Fibroblast of upper back skin (primary cell): Measurements from ENCODE around the gene GBX1.

ENCODE experiments used
- DNase-seq: peaks from one replicate; pipeline ENCODE4 v3.0.0-alpha.2; 2013

Gene GBX1

DNA sequence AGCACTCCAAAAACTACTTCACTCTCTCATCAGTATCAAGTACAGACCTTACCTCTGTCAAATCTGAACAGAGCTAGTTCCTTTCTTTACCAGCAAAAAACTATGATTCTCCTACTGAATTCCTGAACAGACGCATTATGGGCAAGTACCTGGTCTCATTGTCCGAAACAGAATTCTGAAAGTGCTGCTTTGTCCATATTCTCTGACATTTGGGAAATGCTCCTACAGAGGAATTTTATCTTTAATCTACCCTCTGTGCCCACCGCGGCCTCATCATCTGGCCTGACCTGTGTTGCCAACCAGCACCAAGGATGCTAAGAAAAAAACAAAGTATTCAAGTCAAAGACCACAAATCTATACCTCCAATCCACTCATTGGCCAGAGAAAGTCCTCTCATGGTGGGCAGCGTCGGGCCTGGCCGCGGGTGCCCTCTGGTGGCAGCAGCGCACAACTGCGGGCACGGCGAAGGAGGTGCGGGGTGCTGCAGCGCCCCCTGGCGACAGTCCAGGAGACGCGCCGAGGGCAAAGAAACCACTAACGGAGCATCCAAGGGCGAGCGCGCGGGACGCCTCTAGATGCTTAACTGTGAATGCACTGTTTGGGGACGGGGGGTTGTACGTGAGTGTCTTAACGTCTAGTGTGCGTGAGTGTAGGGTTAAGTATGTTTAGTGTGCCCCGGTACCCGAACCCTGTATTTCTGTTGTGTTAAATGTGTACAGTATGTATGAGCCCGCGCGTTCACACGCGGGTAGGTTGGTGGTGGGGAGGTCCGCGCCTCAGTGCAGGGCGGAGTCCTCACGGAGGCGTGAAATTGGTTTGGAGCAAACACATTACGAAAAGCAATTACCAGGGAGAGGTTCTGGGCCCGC, 5.0 kb upstream of the GBX1 start:
- peak; percentile 63 for DNase-seq

DNA sequence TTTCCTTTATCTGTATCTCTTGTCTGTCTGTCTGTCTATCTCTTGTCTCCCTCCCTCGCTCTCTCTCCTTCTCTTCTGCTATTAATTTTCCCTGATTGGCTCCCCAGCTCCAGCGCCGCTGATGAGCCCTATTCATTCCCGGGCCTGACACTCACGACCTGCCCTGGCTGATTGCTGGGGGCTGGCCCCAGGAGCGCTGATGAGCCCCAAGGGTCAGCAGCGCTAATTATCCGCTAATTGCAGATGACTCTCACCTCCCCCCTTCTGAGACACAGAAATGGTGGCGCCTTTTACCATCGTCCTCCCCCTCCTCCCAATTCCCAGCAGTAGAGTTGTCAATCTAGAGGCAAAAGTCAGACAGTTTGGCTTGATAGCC, 1.3 kb upstream of the GBX1 start:
- DNase-seq: no peak

DNA sequence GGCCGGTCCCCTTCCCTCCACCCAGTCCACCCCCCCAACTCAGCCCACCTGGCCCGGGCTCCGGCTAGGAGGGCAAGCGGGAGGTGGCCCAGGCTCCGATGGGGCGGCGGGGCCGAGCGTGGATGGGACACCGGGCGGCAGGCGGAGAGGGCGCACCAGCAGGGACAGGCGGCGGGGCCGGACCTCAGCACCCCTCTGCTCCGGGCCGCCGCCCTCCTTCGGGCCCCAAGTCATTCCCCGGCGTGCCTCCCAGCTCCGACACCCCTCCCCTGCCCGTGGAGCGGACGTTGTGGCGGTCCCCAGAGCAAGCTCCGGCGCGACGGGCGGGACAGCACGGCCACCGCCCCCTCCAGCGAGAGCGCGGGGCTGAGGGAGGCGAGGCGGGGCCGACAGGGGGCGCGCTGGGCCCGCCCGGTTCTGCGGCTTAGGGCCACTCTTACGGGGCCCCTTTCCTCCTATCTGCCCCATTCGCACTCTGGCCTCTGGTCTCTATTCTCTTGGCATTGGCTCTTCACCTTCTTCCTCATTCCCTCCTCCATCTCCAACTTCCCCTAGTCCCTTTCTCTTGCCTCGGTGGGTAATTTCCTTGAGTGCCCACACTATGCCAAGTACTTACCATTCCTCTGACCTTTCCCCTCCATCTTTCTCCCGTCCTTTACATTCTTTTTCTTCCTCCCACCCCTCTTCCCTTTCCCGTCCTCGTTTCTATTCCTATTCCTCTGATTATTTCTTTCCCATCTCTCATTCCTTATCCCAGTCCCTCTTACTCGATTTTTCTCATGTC, 701 bp upstream of the GBX1 start:
- DNase-seq: no peak

DNA sequence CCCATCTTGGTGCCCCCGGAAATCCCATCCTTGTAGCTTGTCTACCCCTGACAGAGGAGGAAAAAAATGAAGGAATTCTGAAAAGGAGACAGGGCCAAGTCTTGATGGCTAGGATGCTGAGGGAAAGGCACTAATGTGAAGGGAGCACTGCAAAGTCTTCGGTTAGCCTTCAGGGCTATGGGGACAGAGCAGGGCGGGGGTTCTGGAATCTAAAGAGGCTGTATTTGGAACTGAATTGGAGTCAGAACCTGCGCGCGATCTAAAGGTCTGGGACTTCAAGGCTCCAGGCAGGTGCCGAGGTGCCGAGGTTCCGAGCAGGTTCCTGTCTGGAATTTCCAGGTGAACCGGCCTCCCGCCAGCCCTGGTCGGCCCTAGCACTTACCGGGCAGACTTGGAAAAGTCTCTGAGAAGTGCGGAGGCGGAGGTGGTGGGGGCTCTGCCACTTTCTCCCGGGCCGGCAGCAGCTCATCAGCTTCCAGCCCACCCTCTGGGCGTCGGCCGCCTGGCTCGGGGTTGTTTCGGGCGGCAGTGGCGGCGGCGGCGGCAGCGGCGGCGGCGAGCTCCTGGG, 781 bp downstream of the GBX1 start:
- no peak for DNase-seq

DNA sequence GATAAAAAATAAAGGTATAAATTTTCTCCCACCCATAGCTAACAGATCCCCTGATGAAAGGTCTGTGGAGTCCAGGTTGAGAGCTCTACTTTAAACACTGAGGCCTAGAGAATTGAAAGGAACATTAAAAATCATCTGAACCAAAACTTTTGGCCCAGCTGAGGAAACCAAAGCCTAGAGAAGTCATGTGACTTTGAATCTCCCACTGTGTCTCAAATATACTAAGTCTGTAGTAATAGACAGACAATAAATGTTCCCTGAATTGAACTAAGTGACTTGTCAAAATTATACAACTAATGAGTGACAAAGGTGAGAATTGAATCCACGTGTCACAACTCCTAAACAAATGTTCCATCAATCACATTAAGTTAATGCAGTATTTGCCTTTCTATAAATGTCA, 5.7 kb downstream of the GBX1 start:
- no peak for DNase-seq

DNA sequence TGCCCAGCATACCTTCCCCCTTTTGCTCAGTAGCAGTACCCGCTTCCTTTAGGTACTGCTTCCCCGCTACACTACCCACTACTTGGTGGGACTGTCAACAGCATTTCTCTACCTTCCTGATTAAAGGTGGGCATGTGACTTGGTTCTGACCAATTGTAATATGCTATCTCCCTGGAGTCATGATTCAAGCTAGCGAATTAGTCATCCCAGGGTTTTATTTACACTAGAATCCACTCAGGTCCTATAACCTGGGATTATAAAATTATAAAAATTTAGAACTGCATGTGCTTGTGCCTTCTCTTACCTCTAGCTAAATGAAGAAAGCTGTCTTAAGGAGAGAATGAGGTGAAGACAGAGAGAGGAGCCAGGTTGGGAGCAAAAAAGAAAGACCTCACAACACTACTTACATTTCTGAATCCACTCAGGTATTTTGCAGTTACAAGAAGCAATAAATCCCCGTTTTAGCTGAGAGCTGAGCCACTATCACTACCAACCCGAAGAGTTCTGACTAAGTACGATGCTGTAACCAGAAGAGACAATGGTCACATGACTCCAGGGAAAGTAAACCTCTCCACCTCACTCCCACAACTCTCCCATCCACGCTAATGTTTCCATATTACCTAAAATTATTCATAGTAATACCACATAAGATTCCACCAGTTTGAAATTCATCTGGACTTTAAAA, 9.7 kb downstream of the GBX1 start:
- DNase-seq: no peak

DNA sequence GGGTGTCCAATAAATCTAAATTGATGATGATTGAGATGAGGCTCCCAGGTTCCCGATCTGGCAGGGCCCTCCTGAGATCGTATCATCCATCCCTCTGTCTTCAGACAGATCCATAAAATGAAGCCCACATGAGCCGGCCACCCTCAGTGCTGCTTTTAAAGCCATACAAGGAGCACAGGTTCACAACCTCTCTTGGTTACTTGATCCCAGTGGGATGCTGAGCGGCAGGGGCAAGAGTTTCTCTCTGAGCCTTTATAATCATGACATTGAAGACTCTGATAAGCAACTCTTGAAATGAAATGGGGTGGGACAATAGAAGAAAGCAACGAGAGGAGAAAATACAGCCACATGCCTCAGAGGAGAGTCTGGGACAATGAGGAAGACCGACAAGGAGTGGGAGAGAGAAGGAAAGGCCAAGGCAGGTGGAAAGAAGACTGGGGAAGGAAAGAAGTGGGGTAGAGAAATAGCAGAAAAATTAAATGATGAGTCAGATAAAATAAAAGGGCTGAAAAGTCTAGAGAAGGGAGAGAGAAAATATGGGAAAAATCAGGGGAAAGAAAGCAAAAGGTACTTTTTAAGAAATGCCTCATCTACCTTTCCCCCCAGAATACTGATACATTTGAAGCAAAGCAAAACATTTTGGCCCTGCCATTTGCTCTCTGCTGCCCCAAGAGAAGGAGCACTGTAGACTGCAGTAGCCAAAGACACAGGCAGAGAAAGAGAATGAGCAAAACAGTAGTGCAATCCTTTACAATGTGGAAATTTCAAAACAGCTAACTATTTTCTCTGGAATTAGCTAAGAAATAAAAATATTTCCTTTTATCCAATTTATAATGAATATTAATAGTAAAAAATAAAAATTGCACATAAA, 14.6 kb downstream of the GBX1 start:
- no peak for DNase-seq

DNA sequence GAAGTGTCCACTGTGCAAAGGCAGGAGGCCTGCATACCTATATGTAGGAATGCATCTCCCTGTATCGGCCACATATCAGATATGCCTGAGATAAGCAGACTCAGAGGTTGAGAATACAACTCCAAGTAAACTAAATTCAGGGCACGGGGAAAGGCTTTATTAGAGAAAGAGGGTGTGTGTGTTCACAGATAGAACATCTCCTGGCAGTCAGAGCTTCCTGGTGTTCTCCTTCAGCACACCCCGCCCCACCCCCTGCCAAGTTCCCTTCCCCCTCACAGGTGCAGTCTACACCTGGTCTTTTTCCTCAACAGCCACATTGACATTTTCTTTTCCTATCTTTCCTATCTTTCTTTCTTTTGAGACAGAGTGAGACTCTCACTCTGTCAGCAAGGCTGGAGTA, 17.1 kb downstream of the GBX1 start:
- no peak for DNase-seq

DNA sequence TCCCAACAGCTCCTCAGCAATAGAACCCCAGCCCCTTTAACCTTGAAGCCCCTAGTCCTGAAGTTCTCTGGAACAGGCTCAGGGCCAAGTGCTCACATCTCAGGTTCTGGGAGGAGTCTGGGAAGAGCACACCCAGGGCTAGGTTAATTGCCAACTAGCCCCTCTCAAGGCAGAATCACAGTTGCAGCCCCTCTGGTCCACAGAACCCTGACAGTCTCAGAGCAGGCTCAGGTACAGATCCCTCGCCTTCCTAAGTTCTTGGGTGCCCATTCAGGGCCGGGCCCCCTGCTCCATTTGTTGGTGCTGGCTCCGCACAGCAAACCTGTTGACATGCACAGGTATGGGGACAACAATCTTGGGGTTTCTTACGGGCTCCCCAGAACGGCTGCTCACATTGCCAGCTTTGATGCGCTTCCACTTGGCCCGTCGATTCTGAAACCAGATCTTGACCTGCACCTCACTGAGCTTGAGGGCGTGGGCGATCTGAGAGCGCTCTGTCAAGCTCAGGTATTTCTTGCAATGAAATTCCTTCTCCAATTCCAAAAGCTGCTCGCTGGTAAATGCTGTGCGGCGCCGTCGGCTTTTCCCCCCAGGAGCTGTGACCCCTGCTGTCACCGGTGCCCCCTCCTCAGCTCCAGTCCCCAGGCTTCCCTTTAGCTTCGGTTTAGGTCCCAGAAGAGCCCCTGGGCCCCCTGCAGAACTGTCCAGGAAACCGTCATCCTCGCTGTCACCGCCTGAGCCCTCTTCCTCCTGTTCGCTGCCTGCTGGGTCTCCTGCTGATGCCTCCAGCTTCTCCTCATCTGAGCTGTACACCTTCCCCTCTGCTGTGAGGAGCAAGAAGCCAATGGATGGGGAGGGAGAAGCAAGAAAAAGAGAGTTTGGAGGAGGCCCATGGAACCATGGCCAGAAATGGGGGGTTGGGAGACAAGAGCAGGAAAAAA, 18.9 kb downstream of the GBX1 start:
- no peak for DNase-seq

DNA sequence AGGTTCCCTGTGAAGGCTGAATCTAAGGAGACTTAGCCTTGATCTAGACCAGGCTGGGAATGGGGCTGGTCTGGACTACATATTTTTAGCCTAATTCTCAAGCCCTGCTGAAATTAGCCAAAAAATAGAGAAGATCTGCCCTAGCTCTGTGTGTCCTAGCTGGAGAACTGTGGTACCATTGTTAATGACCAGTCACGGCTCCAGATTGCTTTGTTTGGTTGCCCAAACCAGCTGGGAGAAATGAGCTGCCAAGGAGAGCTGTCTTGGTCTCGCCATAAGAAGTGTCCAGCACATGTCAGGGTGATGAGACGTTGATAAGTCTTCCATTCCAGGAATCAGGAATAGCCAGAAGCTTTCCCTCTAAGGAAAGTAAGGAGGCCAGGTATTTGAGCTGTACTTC, 20.7 kb downstream of the GBX1 start:
- DNase-seq: no peak

DNA sequence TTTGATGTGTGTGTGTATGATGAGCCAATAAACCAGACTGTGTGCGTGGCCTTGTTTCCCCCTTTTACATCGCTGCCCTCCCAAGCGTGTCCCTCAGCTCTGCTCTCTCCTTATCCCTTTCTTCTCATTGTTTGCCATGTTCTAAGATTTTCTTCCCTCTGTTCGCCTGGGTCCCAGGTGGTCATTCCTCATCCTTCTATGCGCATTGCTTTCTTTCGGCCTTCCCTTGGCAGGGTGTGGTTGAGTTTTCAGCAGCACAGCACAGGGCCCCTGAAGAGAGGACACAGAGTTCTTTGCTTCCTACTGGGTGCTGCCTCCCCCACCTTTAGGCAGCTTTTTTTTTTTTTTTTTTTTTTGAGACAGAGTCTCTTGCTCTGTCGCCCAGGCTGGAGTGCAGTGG, 23.1 kb downstream of the GBX1 start:
- no peak for DNase-seq

DNA sequence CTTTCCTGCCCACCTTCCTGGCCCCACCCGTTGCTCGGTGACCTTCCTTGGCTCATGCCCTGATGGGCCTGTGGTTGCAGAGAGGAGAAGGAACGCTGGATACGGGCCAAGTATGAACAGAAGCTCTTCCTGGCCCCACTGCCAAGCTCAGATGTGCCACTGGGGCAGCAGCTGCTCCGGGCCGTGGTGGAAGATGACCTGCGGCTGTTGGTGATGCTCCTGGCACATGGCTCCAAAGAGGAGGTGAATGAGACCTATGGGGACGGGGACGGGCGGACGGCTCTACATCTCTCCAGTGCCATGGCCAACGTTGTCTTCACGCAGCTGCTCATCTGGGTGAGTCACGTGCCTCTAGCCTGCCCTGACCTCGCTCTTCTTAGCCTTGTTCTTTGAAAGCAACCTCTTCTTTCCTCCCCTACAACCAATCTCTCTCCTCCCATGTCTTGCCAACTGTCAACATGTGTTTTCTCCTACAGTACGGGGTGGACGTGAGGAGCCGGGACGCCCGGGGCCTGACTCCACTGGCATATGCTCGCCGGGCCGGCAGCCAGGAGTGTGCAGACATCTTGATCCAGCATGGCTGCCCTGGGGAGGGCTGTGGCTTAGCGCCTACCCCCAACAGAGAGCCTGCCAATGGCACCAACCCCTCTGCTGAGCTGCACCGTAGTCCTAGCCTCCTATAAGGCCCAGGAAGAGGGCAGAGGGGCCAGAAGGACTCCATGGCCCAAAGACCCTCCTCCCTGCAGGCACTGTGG, 24.1 kb downstream of the GBX1 start:
- no peak for DNase-seq

DNA sequence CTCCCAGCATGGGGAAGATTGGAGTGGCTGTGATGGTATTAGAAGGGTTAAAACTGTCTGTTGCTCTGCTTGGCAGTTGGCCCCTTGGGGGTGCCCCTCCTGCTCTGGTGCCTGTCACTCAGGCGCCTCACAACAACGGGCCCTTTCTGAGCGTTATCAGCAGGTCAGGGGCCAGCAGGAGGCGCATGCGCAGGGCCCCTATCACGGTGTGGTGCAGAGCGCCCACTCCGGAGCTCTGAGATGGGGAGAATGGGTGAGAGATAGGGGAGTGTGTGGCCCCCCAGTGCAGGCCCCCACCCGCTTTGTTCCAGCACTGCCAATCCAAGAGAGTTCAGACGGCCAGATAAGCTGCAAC, 24.8 kb downstream of the GBX1 start:
- no peak for DNase-seq

DNA sequence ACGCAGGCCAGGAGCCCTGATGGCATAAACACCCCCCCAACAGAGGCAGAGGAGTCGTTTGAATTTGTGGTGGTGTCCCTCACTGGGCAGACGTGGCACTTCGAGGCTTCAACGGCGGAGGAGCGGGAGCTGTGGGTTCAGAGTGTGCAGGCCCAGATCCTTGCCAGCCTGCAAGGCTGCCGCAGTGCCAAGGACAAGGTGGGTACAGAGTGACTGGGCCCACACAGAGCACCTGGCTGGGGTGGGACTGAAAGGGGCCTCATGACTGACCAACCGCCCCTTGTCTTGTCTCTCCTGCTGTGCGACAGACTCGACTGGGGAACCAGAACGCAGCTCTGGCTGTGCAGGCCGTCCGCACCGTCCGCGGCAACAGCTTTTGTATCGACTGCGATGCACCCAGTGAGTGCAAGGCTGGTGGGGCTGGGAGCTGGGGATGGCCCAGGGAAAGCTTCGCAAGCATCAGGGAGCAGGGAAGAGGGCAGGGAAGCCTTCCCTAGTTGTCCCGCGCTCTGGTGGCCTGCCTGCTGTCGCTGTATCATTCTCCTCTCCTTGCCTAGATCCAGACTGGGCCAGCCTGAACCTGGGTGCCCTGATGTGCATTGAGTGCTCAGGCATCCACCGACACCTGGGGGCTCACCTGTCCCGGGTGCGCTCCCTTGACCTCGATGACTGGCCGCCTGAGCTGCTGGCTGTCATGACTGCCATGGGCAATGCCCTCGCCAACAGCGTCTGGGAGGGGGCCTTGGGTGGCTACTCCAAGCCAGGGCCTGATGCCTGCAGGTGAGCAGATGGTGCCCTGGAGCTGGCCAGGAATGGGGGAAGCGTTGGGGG, 25.4 kb downstream of the GBX1 start:
- DNase-seq: no peak

DNA sequence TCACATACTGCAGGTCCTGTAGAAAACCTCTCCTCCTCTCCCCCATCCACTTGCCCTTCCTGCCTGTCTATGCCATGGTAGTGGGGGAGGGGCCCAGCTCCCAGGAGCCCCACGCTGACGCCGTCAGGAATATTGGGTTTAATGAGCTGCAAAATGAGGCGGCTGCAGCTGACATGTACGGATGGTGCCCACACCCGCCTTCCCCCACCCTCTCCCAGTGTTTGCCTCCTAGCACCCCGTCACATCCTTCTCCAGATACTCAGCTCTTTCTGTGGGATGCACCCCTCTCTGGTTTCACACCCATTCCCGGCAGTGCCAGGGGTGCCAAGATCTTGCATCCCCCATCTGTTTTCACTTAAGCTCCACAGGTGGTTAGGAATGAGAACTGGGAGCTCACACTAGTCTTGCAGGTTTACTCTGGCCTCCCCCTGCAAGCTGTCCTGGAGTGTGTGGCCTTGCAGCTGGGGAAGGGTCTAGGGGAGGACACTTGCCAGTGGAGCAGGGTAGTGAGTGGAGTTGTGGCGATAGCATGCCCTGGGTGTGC, 26.1 kb downstream of the GBX1 start:
- no peak for DNase-seq

DNA sequence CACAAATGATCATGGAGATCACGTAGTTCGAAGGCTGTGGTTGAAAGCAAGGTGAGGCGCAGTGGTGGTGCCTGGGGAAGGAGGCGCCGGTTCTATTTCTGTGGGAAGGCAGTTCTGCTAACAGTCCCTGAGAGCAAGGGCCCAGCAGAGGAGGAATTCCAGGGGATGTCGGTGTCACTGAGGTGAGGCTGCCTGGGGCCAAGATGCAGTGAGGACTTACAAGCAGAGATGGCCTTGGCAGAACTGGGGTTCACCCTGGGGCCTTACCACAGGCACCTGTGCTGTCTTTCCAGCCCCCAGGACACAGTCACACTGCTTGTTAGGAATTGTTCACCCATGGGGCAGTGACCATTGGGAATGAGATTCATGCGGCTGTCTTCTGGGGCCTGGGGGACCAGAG, 26.7 kb downstream of the GBX1 start:
- DNase-seq: no peak

DNA sequence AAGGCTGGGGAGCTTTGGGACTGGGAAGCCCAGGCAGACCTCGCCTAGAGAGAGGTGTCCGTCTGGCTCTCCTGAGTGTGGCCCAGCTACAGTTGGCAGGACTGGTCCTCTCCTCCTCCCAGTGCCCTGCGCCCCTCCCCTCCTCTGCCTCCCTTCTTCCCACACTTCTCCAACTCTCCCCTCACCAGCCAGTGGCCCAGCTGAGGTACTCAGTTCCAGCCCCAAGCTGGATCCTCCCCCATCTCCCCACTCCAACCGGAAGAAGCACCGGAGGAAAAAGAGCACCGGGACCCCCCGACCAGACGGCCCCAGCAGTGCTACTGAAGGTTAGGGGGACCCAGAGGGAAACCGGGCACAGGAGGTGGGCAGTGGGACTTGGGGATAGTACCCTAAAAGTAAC, 27.7 kb downstream of the GBX1 start:
- no peak for DNase-seq

DNA sequence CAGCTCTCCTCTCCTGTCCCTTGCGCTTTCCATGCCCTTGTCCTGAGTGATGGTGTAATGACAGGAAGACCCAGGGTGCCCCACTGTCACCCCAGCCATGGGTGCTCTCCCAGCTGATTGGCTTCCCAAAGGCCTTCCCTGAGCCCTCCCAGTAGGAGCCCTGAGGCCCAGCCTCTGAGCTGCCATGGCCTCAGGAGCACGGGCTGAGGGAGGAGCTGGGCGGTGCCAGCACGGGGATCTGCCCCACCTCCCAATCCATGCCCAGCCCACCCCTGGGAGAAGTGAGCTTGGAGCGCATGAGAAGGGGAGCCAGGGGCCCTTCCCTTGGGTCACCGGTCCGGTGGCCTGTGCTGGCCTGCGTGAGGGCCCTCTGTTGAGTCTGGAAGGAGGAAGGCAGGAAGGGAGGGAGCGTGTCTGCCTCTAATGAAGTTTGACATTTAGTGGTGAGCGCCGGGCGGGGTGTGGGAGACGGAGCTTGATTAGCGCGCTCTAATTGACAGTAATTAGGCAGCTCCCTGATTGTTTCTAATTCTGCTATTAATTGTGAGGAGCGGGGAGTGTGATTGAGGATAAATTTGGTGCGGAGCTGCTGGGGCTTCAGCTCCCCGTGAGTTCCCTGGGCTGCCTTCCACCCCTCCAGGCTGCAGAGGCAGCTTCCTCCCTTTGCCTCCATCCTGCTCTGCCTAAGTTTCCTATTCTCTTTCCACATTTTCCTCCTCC, 28.3 kb downstream of the GBX1 start:
- DNase-seq: no peak
